HepG2 (cell line): ENCODE measurements around the gene PREX1. TPM values are rescaled to one million over a fixed set of nuclear protein-coding genes. Genes with fewer than 3 reads are reported as not detected.

Source experiments
- HOXA3 ChIP-seq: sonication (generic); formaldehyde crosslinking; IDR thresholded peaks from 2 replicates; pipeline ENCODE4 v1.5.0; 2020; ENCODE audit warnings: missing genetic modification reagents
- HOXA9 ChIP-seq: sonication (generic); formaldehyde crosslinking; IDR thresholded peaks from 2 replicates; pipeline ENCODE4 v1.8.1; 2022; ENCODE audit warnings: missing genetic modification reagents, mild to moderate bottlenecking, moderate library complexity, borderline replicate concordance
- MBNL3 ChIP-seq: fragments of 250-450 bp; sonication (Bioruptor Pico); conservative IDR thresholded peaks from 2 replicates; pipeline ENCODE4 v1.8.0; 2022; ENCODE audit warnings: mild to moderate bottlenecking, inconsistent platforms
- TARDBP ChIP-seq: sonication (generic); formaldehyde crosslinking; IDR thresholded peaks from 2 replicates; pipeline ENCODE4 v1.8.0; 2022; ENCODE audit warnings: mild to moderate bottlenecking, missing genetic modification reagents
- polyA plus RNA-seq, 8 experiments: library from polyadenylated mRNA; depleted of rRNA in 3 of 8; stranded (reverse) in 7 of 8; unstranded in 1 of 8; fragments of >200 nt; fragmentation: Illumina TruSeq in 4 of 8; extraction: Trizol in 4 of 8; gene quantifications; 2 replicates each; pipeline versions ENCODE4 v1.2.1 to v1.2.3, GENCODE V29; 2011 to 2016; ENCODE audit warnings: low read depth in 4 of 8, missing spikeins in 1 of 8, mixed read lengths in 1 of 8; ENCODE audit not compliant: insufficient read depth in 1 of 8
- total RNA-seq, 5 experiments: library from RNA; depleted of rRNA; stranded (reverse); fragments of >200 nt; fragmentation: Illumina TruSeq; extraction: Trizol; gene quantifications; 2 replicates each; pipeline ENCODE4 v1.2.3, GENCODE V29; 2016; ENCODE audit warnings: low read depth in 1 of 5
- TF ChIP-seq, protein P1 (sequence below): sonication (generic); IDR thresholded peaks from 2 replicates; pipeline ENCODE4 v1.6.1; 2016; ENCODE audit warnings: low read depth, borderline replicate concordance
- TF ChIP-seq, protein P2 (sequence below): sonication (generic); formaldehyde crosslinking; IDR thresholded peaks from 2 replicates; pipeline ENCODE4 v1.5.0; 2020; ENCODE audit warnings: mild to moderate bottlenecking, missing genetic modification reagents, borderline replicate concordance
- TF ChIP-seq, protein P3 (sequence below): sonication (generic); formaldehyde crosslinking; IDR thresholded peaks from 2 replicates; pipeline ENCODE4 v1.8.1; 2023; ENCODE audit warnings: mild to moderate bottlenecking, inconsistent platforms, moderate library complexity, missing genetic modification reagents, borderline replicate concordance
- TF ChIP-seq, protein P4 (sequence below): sonication (generic); formaldehyde crosslinking; IDR thresholded peaks from 2 replicates; pipeline ENCODE4 v1.4.0; 2020; ENCODE audit warnings: missing genetic modification reagents
- TF ChIP-seq, protein P5 (sequence below): IDR thresholded peaks from 2 replicates; pipeline ENCODE4 v1.4.0; 2020; ENCODE audit warnings: mild to moderate bottlenecking, missing genetic modification reagents

Gene PREX1
- total and polyA plus RNA-seq, 2 of the 13 experiments (the other 11 are each of a cell fraction or from before 2014, with no cell fraction given) = 0.02 to 0.04 TPM

DNA sequence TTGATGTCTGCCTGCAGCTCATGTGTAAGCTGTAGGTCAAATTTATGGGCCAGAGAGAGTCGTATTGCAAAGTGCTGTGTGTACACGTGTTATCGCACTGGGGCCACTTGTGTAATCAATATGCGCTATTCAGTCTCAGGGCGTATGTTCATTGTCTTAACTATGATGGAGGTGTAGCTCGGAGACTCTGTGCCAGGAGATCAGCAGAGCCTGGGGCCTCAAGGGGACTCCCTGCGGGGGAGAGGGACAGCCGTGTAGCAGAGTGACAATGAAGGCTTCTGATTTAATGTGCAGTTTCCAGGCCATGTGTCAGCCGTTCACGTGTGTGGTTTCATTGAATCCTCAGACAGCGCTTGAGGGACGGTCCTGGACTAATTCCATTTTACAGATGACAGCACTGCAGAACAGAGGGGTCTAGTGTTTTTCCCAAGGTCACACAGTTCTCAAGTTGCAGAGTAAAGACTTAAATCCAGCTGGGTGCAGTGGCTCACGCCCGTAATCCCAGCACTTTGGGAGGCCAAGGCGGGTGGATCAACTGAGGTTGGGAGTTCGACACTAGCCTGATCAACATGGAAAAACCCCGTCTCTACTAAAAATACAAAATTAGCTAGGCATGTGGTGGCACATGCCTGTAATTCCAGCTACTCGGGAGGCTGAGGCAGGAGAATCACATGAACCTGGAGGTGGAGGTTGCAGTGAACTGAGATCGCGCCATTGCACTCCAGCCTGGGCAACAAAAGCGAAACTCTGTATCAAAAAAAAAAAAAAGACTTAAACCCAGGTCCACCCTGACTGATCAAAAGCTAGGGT lies 242.5 kb downstream of the PREX1 start (continued):
- TF ChIP-seq, protein P1, sequence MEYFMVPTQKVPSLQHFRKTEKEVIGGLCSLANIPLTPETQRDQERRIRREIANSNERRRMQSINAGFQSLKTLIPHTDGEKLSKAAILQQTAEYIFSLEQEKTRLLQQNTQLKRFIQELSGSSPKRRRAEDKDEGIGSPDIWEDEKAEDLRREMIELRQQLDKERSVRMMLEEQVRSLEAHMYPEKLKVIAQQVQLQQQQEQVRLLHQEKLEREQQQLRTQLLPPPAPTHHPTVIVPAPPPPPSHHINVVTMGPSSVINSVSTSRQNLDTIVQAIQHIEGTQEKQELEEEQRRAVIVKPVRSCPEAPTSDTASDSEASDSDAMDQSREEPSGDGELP = no peak
- TF ChIP-seq TARDBP (CRISPR knock-in tag) (no peak), HOXA9 (CRISPR knock-in tag) (0 out of 2 replicates have a peak, but pooled peaks have one; percentile 57), MBNL3 (CRISPR knock-in tag) (no peak), HOXA3 (CRISPR knock-in tag) (peak; percentile 60; the same call in 1 of the 2 replicates)
- TF ChIP-seq, protein P2, sequence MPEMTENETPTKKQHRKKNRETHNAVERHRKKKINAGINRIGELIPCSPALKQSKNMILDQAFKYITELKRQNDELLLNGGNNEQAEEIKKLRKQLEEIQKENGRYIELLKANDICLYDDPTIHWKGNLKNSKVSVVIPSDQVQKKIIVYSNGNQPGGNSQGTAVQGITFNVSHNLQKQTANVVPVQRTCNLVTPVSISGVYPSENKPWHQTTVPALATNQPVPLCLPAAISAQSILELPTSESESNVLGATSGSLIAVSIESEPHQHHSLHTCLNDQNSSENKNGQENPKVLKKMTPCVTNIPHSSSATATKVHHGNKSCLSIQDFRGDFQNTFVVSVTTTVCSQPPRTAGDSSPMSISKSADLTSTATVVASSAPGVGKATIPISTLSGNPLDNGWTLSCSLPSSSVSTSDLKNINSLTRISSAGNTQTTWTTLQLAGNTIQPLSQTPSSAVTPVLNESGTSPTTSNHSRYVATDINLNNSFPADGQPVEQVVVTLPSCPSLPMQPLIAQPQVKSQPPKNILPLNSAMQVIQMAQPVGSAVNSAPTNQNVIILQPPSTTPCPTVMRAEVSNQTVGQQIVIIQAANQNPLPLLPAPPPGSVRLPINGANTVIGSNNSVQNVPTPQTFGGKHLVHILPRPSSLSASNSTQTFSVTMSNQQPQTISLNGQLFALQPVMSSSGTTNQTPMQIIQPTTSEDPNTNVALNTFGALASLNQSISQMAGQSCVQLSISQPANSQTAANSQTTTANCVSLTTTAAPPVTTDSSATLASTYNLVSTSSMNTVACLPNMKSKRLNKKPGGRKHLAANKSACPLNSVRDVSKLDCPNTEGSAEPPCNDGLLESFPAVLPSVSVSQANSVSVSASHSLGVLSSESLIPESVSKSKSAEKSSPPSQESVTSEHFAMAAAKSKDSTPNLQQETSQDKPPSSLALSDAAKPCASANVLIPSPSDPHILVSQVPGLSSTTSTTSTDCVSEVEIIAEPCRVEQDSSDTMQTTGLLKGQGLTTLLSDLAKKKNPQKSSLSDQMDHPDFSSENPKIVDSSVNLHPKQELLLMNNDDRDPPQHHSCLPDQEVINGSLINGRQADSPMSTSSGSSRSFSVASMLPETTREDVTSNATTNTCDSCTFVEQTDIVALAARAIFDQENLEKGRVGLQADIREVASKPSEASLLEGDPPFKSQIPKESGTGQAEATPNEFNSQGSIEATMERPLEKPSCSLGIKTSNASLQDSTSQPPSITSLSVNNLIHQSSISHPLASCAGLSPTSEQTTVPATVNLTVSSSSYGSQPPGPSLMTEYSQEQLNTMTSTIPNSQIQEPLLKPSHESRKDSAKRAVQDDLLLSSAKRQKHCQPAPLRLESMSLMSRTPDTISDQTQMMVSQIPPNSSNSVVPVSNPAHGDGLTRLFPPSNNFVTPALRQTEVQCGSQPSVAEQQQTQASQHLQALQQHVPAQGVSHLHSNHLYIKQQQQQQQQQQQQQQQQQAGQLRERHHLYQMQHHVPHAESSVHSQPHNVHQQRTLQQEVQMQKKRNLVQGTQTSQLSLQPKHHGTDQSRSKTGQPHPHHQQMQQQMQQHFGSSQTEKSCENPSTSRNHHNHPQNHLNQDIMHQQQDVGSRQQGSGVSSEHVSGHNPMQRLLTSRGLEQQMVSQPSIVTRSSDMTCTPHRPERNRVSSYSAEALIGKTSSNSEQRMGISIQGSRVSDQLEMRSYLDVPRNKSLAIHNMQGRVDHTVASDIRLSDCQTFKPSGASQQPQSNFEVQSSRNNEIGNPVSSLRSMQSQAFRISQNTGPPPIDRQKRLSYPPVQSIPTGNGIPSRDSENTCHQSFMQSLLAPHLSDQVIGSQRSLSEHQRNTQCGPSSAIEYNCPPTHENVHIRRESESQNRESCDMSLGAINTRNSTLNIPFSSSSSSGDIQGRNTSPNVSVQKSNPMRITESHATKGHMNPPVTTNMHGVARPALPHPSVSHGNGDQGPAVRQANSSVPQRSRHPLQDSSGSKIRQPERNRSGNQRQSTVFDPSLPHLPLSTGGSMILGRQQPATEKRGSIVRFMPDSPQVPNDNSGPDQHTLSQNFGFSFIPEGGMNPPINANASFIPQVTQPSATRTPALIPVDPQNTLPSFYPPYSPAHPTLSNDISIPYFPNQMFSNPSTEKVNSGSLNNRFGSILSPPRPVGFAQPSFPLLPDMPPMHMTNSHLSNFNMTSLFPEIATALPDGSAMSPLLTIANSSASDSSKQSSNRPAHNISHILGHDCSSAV (CRISPR knock-in tag) = no peak
- TF ChIP-seq, protein P3, sequence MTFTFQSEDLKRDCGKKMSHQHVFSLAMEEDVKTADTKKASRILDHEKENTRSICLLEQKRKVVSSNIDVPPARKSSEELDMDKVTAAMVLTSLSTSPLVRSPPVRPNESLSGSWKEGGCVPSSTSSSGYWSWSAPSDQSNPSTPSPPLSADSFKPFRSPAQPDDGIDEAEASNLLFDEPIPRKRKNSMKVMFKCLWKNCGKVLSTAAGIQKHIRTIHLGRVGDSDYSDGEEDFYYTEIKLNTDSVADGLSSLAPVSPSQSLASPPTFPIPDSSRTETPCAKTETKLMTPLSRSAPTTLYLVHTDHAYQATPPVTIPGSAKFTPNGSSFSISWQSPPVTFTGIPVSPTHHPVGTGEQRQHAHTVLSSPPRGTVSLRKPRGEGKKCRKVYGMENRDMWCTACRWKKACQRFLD (CRISPR knock-in tag) = 0 out of 2 replicates have a peak, but pooled peaks have one; percentile 54
- TF ChIP-seq, protein P4, sequence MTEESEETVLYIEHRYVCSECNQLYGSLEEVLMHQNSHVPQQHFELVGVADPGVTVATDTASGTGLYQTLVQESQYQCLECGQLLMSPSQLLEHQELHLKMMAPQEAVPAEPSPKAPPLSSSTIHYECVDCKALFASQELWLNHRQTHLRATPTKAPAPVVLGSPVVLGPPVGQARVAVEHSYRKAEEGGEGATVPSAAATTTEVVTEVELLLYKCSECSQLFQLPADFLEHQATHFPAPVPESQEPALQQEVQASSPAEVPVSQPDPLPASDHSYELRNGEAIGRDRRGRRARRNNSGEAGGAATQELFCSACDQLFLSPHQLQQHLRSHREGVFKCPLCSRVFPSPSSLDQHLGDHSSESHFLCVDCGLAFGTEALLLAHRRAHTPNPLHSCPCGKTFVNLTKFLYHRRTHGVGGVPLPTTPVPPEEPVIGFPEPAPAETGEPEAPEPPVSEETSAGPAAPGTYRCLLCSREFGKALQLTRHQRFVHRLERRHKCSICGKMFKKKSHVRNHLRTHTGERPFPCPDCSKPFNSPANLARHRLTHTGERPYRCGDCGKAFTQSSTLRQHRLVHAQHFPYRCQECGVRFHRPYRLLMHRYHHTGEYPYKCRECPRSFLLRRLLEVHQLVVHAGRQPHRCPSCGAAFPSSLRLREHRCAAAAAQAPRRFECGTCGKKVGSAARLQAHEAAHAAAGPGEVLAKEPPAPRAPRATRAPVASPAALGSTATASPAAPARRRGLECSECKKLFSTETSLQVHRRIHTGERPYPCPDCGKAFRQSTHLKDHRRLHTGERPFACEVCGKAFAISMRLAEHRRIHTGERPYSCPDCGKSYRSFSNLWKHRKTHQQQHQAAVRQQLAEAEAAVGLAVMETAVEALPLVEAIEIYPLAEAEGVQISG (CRISPR knock-in tag) = no peak
- TF ChIP-seq, protein P5, sequence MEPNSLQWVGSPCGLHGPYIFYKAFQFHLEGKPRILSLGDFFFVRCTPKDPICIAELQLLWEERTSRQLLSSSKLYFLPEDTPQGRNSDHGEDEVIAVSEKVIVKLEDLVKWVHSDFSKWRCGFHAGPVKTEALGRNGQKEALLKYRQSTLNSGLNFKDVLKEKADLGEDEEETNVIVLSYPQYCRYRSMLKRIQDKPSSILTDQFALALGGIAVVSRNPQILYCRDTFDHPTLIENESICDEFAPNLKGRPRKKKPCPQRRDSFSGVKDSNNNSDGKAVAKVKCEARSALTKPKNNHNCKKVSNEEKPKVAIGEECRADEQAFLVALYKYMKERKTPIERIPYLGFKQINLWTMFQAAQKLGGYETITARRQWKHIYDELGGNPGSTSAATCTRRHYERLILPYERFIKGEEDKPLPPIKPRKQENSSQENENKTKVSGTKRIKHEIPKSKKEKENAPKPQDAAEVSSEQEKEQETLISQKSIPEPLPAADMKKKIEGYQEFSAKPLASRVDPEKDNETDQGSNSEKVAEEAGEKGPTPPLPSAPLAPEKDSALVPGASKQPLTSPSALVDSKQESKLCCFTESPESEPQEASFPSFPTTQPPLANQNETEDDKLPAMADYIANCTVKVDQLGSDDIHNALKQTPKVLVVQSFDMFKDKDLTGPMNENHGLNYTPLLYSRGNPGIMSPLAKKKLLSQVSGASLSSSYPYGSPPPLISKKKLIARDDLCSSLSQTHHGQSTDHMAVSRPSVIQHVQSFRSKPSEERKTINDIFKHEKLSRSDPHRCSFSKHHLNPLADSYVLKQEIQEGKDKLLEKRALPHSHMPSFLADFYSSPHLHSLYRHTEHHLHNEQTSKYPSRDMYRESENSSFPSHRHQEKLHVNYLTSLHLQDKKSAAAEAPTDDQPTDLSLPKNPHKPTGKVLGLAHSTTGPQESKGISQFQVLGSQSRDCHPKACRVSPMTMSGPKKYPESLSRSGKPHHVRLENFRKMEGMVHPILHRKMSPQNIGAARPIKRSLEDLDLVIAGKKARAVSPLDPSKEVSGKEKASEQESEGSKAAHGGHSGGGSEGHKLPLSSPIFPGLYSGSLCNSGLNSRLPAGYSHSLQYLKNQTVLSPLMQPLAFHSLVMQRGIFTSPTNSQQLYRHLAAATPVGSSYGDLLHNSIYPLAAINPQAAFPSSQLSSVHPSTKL (CRISPR knock-in tag) = peak; percentile 67
